GM19397 (cell line): ENCODE measurements around the gene SPTA1.

ENCODE experiments used
- ATAC-seq: cut with Tn5 transposase; IDR thresholded peaks from one replicate; pipeline ENCODE4 v1.9.1; 2021; ENCODE audit warnings: mild to moderate bottlenecking, moderate library complexity; ENCODE audit not compliant: unreplicated experiment

SPTA1 gene

GRCh38 chr1:158577561-158577960 is 109.0 kb downstream of the SPTA1 start:
- no peak for ATAC-seq

GRCh38 chr1:158572226-158572625 is 114.3 kb downstream of the SPTA1 start:
- ATAC-seq, result no peak

- ATAC-seq, result no peak
Measured at GRCh38 chr1:158570480-158570879, 116.0 kb downstream of the SPTA1 start, which contains the start of gene OR6P1. OR6P1 (minus strand) TSS chr1:158570580; CDS start chr1:158563604, 6,976 bp downstream.

- ATAC-seq, result no peak
Measured at GRCh38 chr1:158564608-158565007, 121.9 kb downstream of the SPTA1 start.

- no peak for ATAC-seq
Measured at GRCh38 chr1:158563853-158564252, 122.7 kb downstream of the SPTA1 start.
